IPS-NIHi7 (cell line): ENCODE data around the gene KISS1R.

ENCODE experiments used
- DNase-seq: peaks from one replicate; pipeline ENCODE4 v3.0.0; 2012; ENCODE audit warnings: mixed read lengths; ENCODE audit errors: extremely low spot score

Gene KISS1R

GRCh38 chr19:899336-900042 lies 17.6 kb upstream of the KISS1R start:
- no peak for DNase-seq

GRCh38 chr19:900043-900301 lies 17.2 kb upstream of the KISS1R start:
- DNase-seq = no peak

GRCh38 chr19:900302-901111 lies 16.6 kb upstream of the KISS1R start:
- DNase-seq = peak; percentile 90

- no peak for DNase-seq
These were observed 15.7 kb upstream of the KISS1R start for GRCh38 chr19:901216-902092.

GRCh38 chr19:902093-902370 lies 15.1 kb upstream of the KISS1R start:
- no peak for DNase-seq

- DNase-seq = no peak
These were observed 14.5 kb upstream of the KISS1R start for GRCh38 chr19:902446-903226.

GRCh38 chr19:903266-903797 lies 13.8 kb upstream of the KISS1R start:
- DNase-seq = no peak

GRCh38 chr19:904545-904944 lies 12.6 kb upstream of the KISS1R start:
- DNase-seq = no peak

- DNase-seq = no peak
These were observed 10.7 kb upstream of the KISS1R start for GRCh38 chr19:906480-906879.

- DNase-seq = no peak
These were observed 9.8 kb upstream of the KISS1R start for GRCh38 chr19:907183-907853.

GRCh38 chr19:911197-912033 lies 5.7 kb upstream of the KISS1R start:
- DNase-seq = no peak

GRCh38 chr19:912181-913079 lies 4.7 kb upstream of the KISS1R start:
- DNase-seq = no peak

GRCh38 chr19:913080-913748 lies 3.9 kb upstream of the KISS1R start, which contains the start of gene R3HDM4:
R3HDM4 (minus strand) TSS chr19:913219; CDS start chr19:913157, 62 bp downstream.
- peak; percentile 85 for DNase-seq

GRCh38 chr19:916645-917322 lies 349 bp upstream of the KISS1R start:
- no peak for DNase-seq

- DNase-seq = no peak
These were observed 962 bp downstream of the KISS1R start for GRCh38 chr19:918152-918437.

GRCh38 chr19:918481-919198 lies 1.5 kb downstream of the KISS1R start:
- DNase-seq = no peak
